GM12878 (cell line): ENCODE results near the gene PRX. TPM values are rescaled to one million over a fixed set of nuclear protein-coding genes. Genes with fewer than 3 reads are reported as not detected.

ENCODE experiments used
- ATAC-seq: fragments of 200-7000 bp; cut with Tn5 transposase; 3 replicates; pipeline ENCODE4 v1.9.1; 2020; ENCODE audit warnings: mild to moderate bottlenecking, moderate library complexity
- BruUV-seq: library from RNA; stranded (reverse); fragments of 400-500 nt; replicated peaks from 2 replicates; lab custom pipeline; 2021; lab: Mats Ljungman, UMichigan
- CTCF ChIA-PET: fragments of 300-600 bp; sonication (Branson Sonifier 250); formaldehyde crosslinking; extraction: SDS; loops from one replicate; lab custom pipeline; 2021; ENCODE audit warnings: inconsistent platforms; lab: Yijun Ruan, JAX
- POLR2A ChIA-PET: fragments of 350-600 bp; formaldehyde crosslinking; extraction: SDS; loops from one replicate; lab custom pipeline; 2021; ENCODE audit warnings: inconsistent platforms; lab: Charles Lee
- RAD21 ChIA-PET: fragments of 300-600 bp; sonication (Branson Sonifier 250); formaldehyde crosslinking; loops from one replicate; lab custom pipeline; 2023; ENCODE audit warnings: antibody characterized with exemption; ENCODE audit not compliant: unreplicated experiment; lab: Charles Lee
- SMC1A ChIA-PET: fragments of 300-600 bp; sonication (Branson Sonifier 250); formaldehyde crosslinking; loops from one replicate; lab custom pipeline; 2023; ENCODE audit not compliant: unreplicated experiment, uncharacterized antibody; lab: Charles Lee
- DNase-seq: peaks from one replicate; pipeline ENCODE4 v3.0.0-alpha.2; 2011; ENCODE audit warnings: low read depth, low spot score
- FAIRE-seq: peaks from 3 replicates; lab custom pipeline; 2011; peaks lifted over from hg19 to GRCh38; lab: Jason Lieb, UNC
- H2AFZ ChIP-seq: 2 replicates; pipeline ENCODE4 v1.6.0; 2011; ENCODE audit warnings: low read depth, low read length, control low read depth; ENCODE audit not compliant: control insufficient read depth
- H3K27ac ChIP-seq: 2 replicates; pipeline ENCODE4 v1.5.1; 2011; ENCODE audit warnings: control low read depth; ENCODE audit not compliant: control insufficient read depth, insufficient read depth
- H3K27me3 ChIP-seq, 2 experiments: replicated peaks in 1 of 2; 2 replicates each; pipeline versions ENCODE4 v1.6.0 to v1.6.1; 2011; ENCODE audit warnings: low read length in 1 of 2; ENCODE audit not compliant: control insufficient read depth in 2 of 2, insufficient read depth in 2 of 2
- H3K36me3 ChIP-seq, 2 experiments: 2 replicates each; pipeline ENCODE4 v1.5.1; 2011; ENCODE audit warnings: low read length in 1 of 2; ENCODE audit not compliant: control insufficient read depth in 2 of 2, insufficient read depth in 2 of 2
- H3K4me1 ChIP-seq: 2 replicates; pipeline ENCODE4 v1.6.1; 2011; ENCODE audit warnings: mild to moderate bottlenecking, low read length, moderate library complexity, mixed read lengths; ENCODE audit not compliant: control insufficient read depth, insufficient read depth
- H3K4me2 ChIP-seq: 2 replicates; pipeline ENCODE4 v1.6.0; 2011; ENCODE audit warnings: control low read depth; ENCODE audit not compliant: control insufficient read depth, insufficient read depth
- H3K4me3 ChIP-seq: fragments of 200-600 bp; sonication (generic); 2 replicates; pipeline ENCODE4 v1.5.1; 2016
- H3K79me2 ChIP-seq: 2 replicates; pipeline ENCODE4 v1.6.0; 2011; ENCODE audit warnings: low read length; ENCODE audit not compliant: control insufficient read depth, insufficient read depth
- H3K9ac ChIP-seq: 2 replicates; pipeline ENCODE4 v1.8.0; 2011; ENCODE audit warnings: low read length, control low read depth, mixed read lengths; ENCODE audit not compliant: control insufficient read depth, insufficient read depth
- H3K9me3 ChIP-seq: replicated peaks from 3 replicates; pipeline ENCODE4 v1.5.1; 2011; ENCODE audit warnings: mild to moderate bottlenecking, low read length; ENCODE audit not compliant: control insufficient read depth, insufficient read depth
- H4K20me1 ChIP-seq: 2 replicates; pipeline ENCODE4 v1.6.0; 2011; ENCODE audit not compliant: control insufficient read depth, insufficient read depth
- ATF7 ChIP-seq: fragments of 450-650 bp; IDR thresholded peaks from 2 replicates; pipeline ENCODE4 v1.6.1; 2016; ENCODE audit warnings: low read depth, mild to moderate bottlenecking
- STAT3 ChIP-seq: IDR thresholded peaks from 2 replicates; pipeline ENCODE4 v1.6.1; 2011; ENCODE audit warnings: low read depth, low read length, improper control_type of control experiment
- WGBS: methylation state at CpG from one replicate; pipeline ENCODE4 v1.1.6; 2016; ENCODE audit warnings: low lambda C conversion rate; ENCODE audit not compliant: insufficient replicate concordance, insufficient coverage; ENCODE audit errors: missing lambda C conversion rate; 5-methylcytosine and 5-hydroxymethylcytosine counted together
- in situ Hi-C: fragments of 300-500 bp; cut with MboI; formaldehyde crosslinking; loops from 9 replicates; pipeline ENCODE4 v1.14.3; 2018; ENCODE audit warnings: mixed read lengths
- intact Hi-C: fragments of 100-400 bp; cut with micrococcal nuclease; formaldehyde crosslinking; loops from one replicate; pipeline ENCODE4 v1.14.2; 2022; ENCODE audit not compliant: unreplicated experiment
- polyA plus RNA-seq, 11 experiments: library from polyadenylated mRNA; depleted of rRNA in 4 of 11; unstranded in 6 of 11; stranded (reverse) in 5 of 11; fragments of >200 nt; fragmentation: Nextera tagmentation in 4 of 11; fragmentation: Illumina TruSeq in 1 of 11; extraction: Ambion mirVana in 4 of 11; extraction: Trizol in 1 of 11; gene quantifications; 1 replicate in 1 of 11; 2 replicates in 10 of 11; pipeline versions ENCODE4 v1.2.1 to v1.2.3, GENCODE V29; 2011 to 2016; ENCODE audit warnings: inconsistent platforms in 2 of 11, missing spikeins in 2 of 11, low read depth in 1 of 11
- total RNA-seq, 4 experiments: library from RNA; depleted of rRNA in 3 of 4; stranded (reverse); fragments of >200 nt in 3 of 4; fragmentation: Illumina TruSeq in 1 of 4; extraction: Trizol in 1 of 4; gene quantifications; 2 replicates each; pipeline versions ENCODE4 v1.2.1 to v1.2.3, GENCODE V29; 2013 to 2021

PRX gene
- total and polyA plus RNA-seq, 10 of the 15 experiments (the other 5 are each of a cell fraction or from before 2014, with no cell fraction given) = 0.02 to 1.4 (median 0.54) TPM; not detected in 1

- Histone ChIP-seq H4K20me1 (no peaks in the 10 kb centered on the region), H3K4me2 (peak overlapping the region; percentile 62), H3K9me3 (no peaks in the 10 kb centered on the region), H3K27ac (peak overlapping the region; percentile 73), H3K4me1 (peaks cover 40% of the 10 kb centered on the region), H3K79me2 (peaks cover 10% of the 10 kb centered on the region), H3K36me3 (no peaks in the 10 kb centered on the region), H2AFZ (no peak overlapping the region), H3K27me3 (no peaks in the 10 kb centered on the region), H3K9ac (peak overlapping the region; percentile 48), H3K4me3 (peak overlapping the region; percentile 39; the same call in 1 of the 2 replicates)
- ChIA-PET CTCF (interaction anchor here (0.6 to 2.7 kb wide), 8 partner anchors 9 to 247 kb away, joined by 3 to 8 read pairs (median 4); partner anchors contain the start of genes C19orf47 and PLD3), SMC1A (interaction anchor here (1.0 to 1.2 kb wide), 5 partner anchors 38 to 107 kb away, joined by 3 to 4 read pairs (median 4); partner anchors contain the start of gene SERTAD1), RAD21 (interaction anchor here (0.9 to 1.3 kb wide), 5 partner anchors 9 to 69 kb away, joined by 3 to 9 read pairs (median 3); partner anchors contain the start of genes C19orf47, PLD3 and SERTAD1), POLR2A (interaction anchor here (0.5 to 1.3 kb wide), 6 partner anchors 16 to 1624 kb away, joined by 3 to 4 read pairs (median 3); partner anchors contain the start of gene SERTAD1)
- DNase-seq (no peak), ATAC-seq (no peak), FAIRE-seq (peak; percentile 23)
- in situ Hi-C loops (no loop called here), intact Hi-C loops (loop anchor here (5.0 kb wide), 2 partner anchors 45 to 60 kb away; no protein-coding TSS in a partner anchor)
- WGBS = 87% methylated on average over 6 of the region's 6 CpGs
- BruUV-seq = TSS peak; percentile 38
- TF ChIP-seq STAT3 = no peak
- 0 out of 2 replicates have a peak, but pooled peaks have one; percentile 26 for TF ChIP-seq ATF7
Observed at GRCh38 chr19:40356681-40357595, 56.2 kb downstream of the PRX start.
